HL-60 (cell line): ENCODE data around the gene TSC1.

Experiments used
- DNase-seq, 2 experiments: peaks; one replicate each; pipeline ENCODE4 v3.0.0-alpha.2; 2010 to 2020; ENCODE audit warnings: low read depth in 1 of 2, low spot score in 1 of 2
- H3K27ac ChIP-seq: fragments of 250-450 bp; sonication (Bioruptor Pico); replicated peaks from 2 replicates; pipeline ENCODE4 v1.5.1; 2020; ENCODE audit warnings: mild to moderate bottlenecking, moderate library complexity
- H3K27me3 ChIP-seq: fragments of 250-450 bp; sonication (Bioruptor Pico); 2 replicates; pipeline ENCODE4 v1.5.1; 2021; ENCODE audit warnings: mild to moderate bottlenecking, moderate library complexity; ENCODE audit not compliant: insufficient read depth, poor library complexity, severe bottlenecking
- H3K4me3 ChIP-seq: replicated peaks from 2 replicates; pipeline ENCODE4 v1.5.1; 2011; ENCODE audit warnings: mild to moderate bottlenecking, control low read depth, low read length; ENCODE audit not compliant: insufficient read depth
- CTCF ChIP-seq: IDR thresholded peaks from one replicate; pipeline ENCODE4 v1.5.1; 2011; ENCODE audit warnings: low read length, control low read depth, inconsistent platforms; ENCODE audit not compliant: insufficient read depth
- GABPA ChIP-seq: IDR thresholded peaks from 2 replicates; pipeline ENCODE4 v1.6.1; 2012; ENCODE audit warnings: low read depth
- POLR2AphosphoS5 ChIP-seq: IDR thresholded peaks from 2 replicates; pipeline ENCODE4 v1.6.1; 2012; ENCODE audit warnings: low read depth
- REST ChIP-seq: IDR thresholded peaks from 2 replicates; pipeline ENCODE4 v1.6.1; 2012; ENCODE audit warnings: low read depth; ENCODE audit not compliant: insufficient replicate concordance
- SPI1 ChIP-seq: IDR thresholded peaks from 2 replicates; pipeline ENCODE4 v1.6.1; 2012; ENCODE audit warnings: low read depth, mild to moderate bottlenecking, borderline replicate concordance

TSC1 gene

GRCh38 chr9:132989014-132989310 lies 44.5 kb upstream of the TSC1 start:
- no peak for DNase-seq
- H3K4me3 ChIP-seq, result no peak overlapping the region
- TF ChIP-seq REST (no peak), CTCF (no peak), GABPA (no peak), SPI1 (no peak), POLR2AphosphoS5 (no peak)
- no peaks in the 10 kb centered on the region for H3K27me3 ChIP-seq
- H3K27ac ChIP-seq, result no peak overlapping the region

DNA sequence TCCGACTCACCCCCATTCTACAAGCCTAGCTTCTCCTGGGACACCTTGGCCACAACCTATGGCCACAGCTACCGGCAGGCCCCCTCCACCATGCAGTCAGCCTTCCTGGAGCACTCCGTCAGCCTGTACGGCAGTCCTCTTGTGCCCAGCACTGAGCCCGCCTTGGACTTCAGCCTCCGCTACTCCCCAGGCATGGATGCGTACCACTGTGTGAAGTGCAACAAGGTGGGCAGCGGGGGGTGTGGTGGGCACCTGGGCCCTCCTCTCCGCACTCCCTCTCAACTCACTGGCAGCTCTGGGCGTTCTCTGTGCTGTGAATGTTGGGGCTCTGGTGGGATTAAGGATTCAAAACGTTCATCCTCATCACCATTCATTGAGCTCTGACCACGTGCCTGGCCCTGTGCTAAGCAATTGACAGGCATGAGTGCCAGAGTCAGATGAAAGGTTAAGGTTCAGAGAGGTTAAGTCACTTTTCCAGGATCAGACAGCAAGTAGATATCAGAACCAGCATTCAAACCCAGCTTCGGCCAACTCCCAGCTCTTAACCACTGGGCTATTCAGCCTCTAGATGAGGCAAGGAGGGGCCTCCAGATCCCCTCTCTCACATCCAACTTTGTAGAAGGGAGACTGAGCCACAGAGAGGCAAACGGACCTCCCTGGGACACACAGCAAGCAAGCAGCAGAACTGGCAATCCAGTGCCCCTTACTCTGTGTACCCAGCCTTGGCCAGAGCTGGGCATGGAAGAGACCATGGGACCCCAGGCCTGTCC lies 44.0 kb upstream of the TSC1 start:
- Histone ChIP-seq H3K4me3 (no peak overlapping the region), H3K27ac (no peak overlapping the region), H3K27me3 (no peaks in the 10 kb centered on the region)
- no peak for DNase-seq
- TF ChIP-seq SPI1, result no peak
- TF ChIP-seq CTCF, result no peak
- TF ChIP-seq POLR2AphosphoS5, result no peak
- no peak for TF ChIP-seq REST
- TF ChIP-seq GABPA, result no peak

DNA sequence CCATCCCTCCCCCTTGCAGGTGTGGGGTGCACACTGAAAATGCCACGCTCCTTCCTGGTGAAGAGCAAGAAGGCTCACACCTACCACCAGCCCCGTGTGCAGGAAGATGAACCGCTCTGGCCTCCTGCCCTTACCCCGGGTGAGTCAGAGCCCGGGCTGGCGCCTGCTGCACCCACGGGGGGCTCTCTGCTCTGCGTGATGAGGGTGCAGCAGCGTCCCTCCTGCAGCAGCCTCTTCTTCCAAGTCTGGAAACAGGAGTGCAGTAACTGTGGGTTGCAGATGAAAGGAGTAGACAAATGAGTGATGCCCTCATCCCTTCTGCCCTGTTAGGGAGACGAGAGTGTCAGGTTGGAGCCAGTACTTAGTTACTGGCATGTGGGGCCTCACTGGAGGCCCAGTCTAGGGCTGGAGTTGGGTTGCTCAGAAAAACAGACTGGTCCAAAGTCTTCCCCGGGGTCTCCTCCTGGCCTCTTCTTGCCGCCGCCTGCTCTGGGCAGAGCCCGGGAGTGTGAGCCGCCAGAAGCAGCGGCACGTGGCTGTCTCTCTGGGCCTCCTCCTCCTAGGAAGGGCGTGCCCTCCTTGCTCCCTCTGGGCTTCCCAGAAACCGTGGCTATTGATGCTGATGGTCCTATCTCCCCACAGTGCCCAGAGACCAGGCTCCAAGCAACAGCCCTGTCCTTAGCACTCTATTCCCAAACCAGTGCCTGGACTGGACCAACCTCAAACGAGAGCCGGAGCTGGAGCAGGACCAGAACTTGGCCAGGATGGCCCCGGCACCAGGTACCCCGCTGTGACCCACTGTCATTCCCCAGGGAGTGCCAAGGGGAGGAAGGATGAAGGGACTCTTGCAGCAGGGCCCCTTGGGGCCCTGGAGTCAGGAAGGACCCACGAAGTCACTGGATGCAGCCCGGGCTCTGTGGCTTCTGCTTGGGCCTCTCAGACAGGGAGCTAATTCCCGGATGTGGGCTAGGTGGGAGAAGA lies 42.5 kb upstream of the TSC1 start:
- Histone ChIP-seq H3K4me3 (no peak overlapping the region), H3K27ac (no peak overlapping the region), H3K27me3 (no peaks in the 10 kb centered on the region)
- no peak for TF ChIP-seq REST
- TF ChIP-seq SPI1, result no peak
- TF ChIP-seq GABPA, result no peak
- no peak for TF ChIP-seq CTCF
- TF ChIP-seq POLR2AphosphoS5, result no peak
- no peak for DNase-seq
